ENCODE results near the gene SCARB1. TPM values are rescaled to one million over a fixed set of nuclear protein-coding genes. Genes with fewer than 3 reads are reported as not detected.

Gene SCARB1
- total RNA-seq, 1 donor from 2014 or later: 11.1 TPM

DNA sequence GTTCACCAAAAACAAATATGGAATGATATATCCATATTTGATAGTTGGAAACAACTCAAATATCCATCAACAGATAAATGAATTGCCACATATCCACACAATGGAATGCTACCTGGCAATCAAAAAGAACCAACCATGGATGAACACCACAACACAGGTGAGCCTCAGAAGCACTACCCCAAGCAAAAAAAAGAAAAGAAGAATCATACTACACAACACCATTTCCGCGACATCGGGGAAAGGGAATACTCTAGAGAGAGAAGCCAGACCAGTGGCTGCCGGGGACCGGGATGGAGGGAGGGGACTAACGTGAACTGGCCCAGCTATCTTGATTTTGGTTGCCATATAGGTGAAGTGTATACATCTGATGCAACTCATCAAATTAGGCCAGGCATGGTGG lies 41.4 kb downstream of the SCARB1 start:
- Histone ChIP-seq H3K36me3 (no peaks in the 10 kb centered on the region), H3K4me3 (no peak overlapping the region), H3K27me3 (ENCODE audit: low read depth) (no peaks in the 10 kb centered on the region), H3K4me1 (no peaks in the 10 kb centered on the region), H3K27ac (replicated peaks) (no peak overlapping the region), H3K9me3 (replicated peaks) (no peaks in the 10 kb centered on the region)
- intact Hi-C loops (cut with micrococcal nuclease): no loop called here
- DNase-seq: no peak
- TF ChIP-seq, protein P1, sequence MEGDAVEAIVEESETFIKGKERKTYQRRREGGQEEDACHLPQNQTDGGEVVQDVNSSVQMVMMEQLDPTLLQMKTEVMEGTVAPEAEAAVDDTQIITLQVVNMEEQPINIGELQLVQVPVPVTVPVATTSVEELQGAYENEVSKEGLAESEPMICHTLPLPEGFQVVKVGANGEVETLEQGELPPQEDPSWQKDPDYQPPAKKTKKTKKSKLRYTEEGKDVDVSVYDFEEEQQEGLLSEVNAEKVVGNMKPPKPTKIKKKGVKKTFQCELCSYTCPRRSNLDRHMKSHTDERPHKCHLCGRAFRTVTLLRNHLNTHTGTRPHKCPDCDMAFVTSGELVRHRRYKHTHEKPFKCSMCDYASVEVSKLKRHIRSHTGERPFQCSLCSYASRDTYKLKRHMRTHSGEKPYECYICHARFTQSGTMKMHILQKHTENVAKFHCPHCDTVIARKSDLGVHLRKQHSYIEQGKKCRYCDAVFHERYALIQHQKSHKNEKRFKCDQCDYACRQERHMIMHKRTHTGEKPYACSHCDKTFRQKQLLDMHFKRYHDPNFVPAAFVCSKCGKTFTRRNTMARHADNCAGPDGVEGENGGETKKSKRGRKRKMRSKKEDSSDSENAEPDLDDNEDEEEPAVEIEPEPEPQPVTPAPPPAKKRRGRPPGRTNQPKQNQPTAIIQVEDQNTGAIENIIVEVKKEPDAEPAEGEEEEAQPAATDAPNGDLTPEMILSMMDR (IDR thresholded peaks at IDR 0.05; ENCODE audit: borderline replicate concordance): no peak

DNA sequence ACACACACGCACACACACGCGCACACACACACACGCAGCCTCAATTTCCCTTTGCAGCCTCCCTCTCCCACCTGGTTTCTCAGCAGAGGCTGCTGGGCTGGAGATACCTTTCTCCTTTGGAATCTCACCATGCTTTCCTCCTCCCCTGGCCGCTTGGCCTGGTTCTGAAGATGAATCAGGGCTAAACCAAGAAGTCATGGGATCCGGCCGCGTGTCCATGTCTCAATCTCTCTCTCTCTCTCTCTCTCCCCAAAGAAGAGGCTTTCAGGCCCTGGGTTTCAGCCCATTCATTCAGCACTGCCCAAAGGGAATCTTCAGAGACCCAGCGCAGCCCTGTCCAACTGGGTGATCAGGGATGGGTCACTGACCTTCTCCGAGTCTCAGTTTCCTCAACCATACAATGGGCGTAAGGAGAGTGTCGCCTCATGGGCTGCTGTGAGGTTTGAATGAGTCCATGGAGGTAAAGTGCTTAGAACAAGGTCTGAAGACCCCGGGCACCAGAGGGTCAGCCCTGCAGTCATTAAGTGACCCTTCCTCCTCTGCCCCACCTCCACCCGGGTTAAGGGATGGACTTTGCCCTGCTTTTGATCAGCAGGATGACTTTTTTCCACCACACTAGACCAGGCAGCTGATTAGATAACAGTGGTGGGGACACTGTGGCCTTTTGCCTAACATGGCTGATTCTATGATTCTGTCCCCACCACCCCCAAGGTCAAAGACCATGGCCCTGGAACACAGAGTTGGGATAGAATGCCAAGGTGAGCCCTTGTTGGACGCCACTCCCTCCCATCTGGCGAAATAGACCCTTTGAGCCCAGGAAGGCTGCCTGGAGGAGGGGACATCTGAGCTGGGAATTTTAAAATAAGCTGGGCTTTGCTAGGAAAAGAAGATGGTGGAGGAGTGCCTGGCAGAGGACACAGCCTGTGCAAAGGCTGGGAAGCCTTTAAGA lies 42.1 kb downstream of the SCARB1 start:
- intact Hi-C loops (cut with micrococcal nuclease): no loop called here
- DNase-seq: no peak
- Histone ChIP-seq H3K9me3 (replicated peaks) (no peaks in the 10 kb centered on the region), H3K36me3 (no peaks in the 10 kb centered on the region), H3K4me3 (no peak overlapping the region), H3K27ac (replicated peaks) (no peak overlapping the region), H3K4me1 (no peaks in the 10 kb centered on the region), H3K27me3 (ENCODE audit: low read depth) (no peaks in the 10 kb centered on the region)
- TF ChIP-seq, protein P1 (IDR thresholded peaks at IDR 0.05; ENCODE audit: borderline replicate concordance): no peak

DNA sequence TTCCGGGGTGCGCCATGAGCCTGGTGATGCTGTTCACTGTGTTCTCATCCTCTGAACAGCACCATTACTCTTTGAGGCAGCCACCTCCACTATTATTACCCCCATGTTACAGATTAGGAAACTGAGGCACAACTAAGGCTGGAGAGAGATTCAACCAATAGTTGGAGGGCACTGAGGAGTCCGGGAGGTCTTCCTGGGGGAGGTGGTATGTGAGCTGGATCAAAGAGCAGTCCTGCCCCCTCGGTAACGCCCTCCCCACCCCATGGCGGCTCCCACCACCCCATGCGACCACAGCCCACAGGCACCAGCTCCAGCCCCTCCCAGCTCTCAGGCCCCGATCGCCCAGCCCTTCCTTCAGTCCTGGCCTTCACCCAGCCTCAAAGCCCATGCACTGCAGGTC lies 43.5 kb downstream of the SCARB1 start:
- Histone ChIP-seq H3K9me3 (replicated peaks) (no peaks in the 10 kb centered on the region), H3K27ac (replicated peaks) (no peak overlapping the region), H3K27me3 (ENCODE audit: low read depth) (no peaks in the 10 kb centered on the region), H3K36me3 (no peaks in the 10 kb centered on the region), H3K4me1 (no peaks in the 10 kb centered on the region), H3K4me3 (no peak overlapping the region)
- DNase-seq: no peak
- TF ChIP-seq, protein P1 (IDR thresholded peaks at IDR 0.05; ENCODE audit: borderline replicate concordance): no peak
- intact Hi-C loops (cut with micrococcal nuclease): no loop called here

DNA sequence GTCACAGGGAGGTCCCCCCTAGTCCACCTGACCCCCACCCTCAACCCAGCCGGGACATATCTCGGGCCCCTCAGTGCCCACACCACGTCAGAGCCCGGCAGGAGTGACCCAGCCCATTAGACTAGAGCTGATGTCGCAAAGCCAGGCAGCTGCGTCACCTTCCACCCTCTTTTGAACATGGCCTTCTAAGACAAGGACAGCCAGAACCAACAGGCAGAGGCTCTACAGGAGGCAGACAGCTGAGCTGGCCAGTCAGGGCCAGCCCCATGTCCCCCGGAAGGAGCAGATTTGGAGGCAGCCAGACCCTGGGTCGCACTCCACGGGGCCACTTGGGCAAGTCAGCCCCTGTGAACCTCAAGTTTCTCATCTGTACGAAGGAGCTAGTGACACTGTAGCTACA lies 44.1 kb downstream of the SCARB1 start:
- intact Hi-C loops (cut with micrococcal nuclease): no loop called here
- TF ChIP-seq, protein P1 (IDR thresholded peaks at IDR 0.05; ENCODE audit: borderline replicate concordance): no peak

DNA sequence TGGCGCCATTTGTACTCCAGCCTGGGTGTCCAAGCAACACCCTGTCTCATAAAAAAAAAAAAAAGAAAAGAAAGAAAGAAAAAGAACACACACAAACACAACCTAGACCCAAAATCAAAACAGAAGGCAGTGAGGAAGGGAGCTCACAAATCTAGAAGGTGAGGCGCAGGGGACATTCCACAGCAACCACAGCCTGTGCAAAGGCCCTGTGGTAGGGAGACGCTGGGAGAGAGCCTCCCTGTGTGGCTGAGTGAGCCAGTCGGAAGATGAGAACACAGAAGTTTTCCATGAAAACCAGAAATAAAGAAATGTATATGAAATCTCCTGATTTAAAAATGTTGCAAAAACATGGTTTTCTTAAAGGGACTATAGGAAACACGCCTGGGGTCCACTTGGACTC lies 44.6 kb downstream of the SCARB1 start:
- Histone ChIP-seq H3K4me1 (no peaks in the 10 kb centered on the region), H3K9me3 (replicated peaks) (no peaks in the 10 kb centered on the region), H3K4me3 (no peak overlapping the region), H3K27me3 (ENCODE audit: low read depth) (no peaks in the 10 kb centered on the region), H3K27ac (replicated peaks) (no peak overlapping the region), H3K36me3 (peaks cover 9% of the 10 kb centered on the region)
- DNase-seq: no peak
- TF ChIP-seq, protein P1 (IDR thresholded peaks at IDR 0.05; ENCODE audit: borderline replicate concordance): no peak
- intact Hi-C loops (cut with micrococcal nuclease): no loop called here

More for the DNA sequence above, 44.1 kb downstream of the SCARB1 start:
- Histone ChIP-seq H3K36me3 (peaks cover 5% of the 10 kb centered on the region), H3K4me1 (no peaks in the 10 kb centered on the region), H3K27me3 (ENCODE audit: low read depth) (no peaks in the 10 kb centered on the region), H3K4me3 (no peak overlapping the region), H3K27ac (replicated peaks) (no peak overlapping the region), H3K9me3 (replicated peaks) (no peaks in the 10 kb centered on the region)
- DNase-seq: no peak
